CD4-positive, alpha-beta T cell treated with Interleukin-4 for 4 hours (primary cell): ENCODE measurements around the gene TLK1.

Source experiments
- DNase-seq: peaks from one replicate; pipeline ENCODE4 v3.0.0-alpha.2; 2020

The TLK1 gene

GRCh38 chr2:170991398-170992182 lies 169.1 kb downstream of the TLK1 start:
- DNase-seq = no peak

DNA sequence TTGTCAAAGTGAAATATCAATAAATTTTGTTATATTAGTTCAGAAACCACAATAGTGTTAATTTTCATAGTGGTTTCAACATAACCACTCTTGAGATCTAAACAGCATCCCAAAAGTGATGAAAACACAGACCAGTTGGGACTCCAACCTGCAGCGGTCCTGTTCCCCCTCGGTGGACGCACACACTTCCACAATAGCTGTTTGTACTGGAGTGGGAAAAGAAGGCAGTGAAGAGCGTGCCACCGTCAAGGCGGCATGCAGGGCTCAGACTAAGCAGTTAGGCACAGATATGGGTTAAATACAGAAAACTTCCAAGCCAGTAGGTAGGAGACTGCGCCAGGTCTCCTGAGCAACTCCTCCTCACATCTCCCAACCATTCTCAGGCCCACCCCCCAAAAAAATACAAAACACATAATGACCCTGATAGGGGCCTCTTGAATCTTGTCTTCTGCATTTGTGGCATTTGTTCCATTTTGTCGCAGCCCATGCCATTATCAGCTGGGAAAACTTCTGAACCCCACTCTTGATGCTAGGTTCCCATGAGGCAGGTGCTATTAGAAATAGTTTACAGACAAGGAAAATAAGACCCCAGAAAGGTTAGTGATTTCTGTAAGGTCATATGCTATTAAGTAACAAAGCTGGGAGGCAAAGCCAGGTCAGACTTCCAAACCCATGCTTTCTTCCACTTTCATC lies 174.0 kb downstream of the TLK1 start:
- DNase-seq = no peak

DNA sequence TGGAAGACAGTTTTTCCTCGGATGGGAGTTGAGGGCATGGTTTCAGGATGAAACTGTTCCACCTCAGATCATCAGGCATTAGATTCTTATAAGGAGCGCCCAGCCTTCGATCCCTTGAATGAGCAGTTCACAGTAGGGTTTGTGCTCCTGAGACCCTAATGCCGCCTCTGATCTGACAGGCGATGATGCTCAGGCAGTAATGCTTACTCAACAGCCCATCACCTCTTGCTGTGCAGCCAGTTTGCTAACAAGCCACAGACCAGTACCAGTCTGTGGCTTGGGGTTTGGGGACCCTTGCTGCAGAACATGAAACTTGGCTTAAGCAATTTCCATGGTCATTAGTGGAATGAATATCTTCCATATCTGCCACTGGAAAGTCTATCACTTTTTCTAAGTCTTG lies 175.3 kb downstream of the TLK1 start:
- DNase-seq = no peak

DNA sequence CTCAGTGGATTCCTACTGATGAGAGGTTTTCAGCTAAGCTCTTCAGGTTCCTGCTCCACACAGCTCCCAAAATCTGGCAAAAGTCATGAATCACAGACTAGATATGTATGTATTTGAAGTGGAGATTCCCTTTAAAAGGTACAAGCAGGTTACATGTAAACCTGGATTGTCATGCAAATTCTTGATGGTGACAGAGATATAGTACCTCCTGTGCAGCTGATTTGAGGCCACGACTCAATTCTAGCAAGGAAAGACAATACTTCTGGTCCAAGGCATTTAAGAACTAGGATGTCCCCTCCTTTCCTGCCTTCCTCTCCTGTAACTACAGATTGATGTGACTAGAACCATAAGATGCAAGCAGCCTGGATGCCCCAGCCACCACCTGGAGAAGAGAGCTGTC lies 176.6 kb downstream of the TLK1 start:
- no peak for DNase-seq

GRCh38 chr2:170975943-170976270 lies 184.8 kb downstream of the TLK1 start:
- no peak for DNase-seq

DNA sequence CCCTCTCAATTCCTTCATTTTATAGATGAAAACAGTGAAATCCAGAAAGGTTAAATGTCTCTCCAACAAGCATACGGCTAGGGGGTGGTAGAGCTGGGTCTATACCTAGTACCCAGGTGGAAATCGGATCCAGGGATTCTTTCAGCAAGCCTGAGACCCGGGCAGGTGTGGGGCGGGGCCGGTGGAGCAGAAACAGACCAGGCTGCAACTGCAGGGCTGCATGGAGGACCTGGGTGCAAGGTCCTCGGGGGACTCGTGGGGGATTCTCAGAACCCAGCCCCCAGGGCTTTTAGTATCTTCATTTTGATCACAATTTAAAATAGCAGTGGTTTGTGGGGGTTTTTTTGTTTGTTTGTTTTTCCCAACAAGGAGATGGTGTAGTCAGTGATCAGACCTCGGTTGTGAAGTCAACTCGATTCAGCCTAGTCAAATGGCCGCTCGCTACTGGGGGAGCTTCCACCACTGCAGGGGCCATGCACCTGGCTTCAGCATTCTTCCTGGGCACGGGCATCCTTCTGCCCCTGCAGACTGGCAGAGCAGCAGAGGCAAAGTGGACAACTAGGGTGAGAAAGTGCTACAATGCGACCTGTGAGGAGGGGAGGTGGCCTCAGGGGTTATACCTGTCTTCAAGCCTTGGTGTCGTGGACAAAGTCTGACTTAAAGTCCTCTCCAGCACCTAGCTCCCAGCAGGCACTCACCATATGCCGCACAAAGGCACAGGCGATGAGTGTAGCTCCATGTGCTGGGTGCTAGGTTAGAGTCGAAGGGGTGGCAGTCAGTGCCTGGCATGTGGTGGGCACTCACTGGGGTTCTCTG lies 185.4 kb downstream of the TLK1 start:
- DNase-seq = no peak

DNA sequence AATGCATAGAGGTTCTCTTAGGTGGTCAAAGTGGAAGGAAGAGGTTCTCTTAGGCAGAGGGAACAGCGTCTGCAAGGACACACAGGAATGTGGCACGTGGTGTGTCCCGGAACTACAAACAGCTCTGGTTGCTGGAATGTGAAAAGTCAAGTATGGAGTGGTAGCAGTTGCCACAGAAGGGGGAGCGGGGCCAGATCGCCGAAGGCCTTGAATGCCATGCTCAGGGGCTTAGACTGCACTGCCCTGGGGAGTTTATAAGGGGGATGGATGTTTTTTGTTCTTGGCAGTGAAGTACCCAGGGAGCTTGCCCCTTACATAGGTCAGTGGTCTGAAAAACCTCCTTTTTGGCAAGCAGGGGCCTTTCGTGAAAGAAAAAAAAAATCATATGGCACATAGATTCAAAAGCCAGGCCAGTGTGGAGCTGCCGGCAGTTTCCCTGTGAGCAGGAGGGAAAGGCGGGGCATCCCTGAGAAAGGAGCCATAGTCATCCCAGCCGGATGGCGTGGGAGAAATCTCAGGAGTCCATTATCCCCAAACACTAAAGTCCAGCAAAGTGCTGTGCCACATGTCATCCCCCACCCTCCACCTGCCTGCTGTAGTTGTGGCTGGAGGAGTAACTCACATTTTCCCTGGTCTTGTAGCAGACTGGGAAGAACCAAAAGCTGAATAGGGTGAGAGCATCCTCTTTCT lies 186.2 kb downstream of the TLK1 start:
- no peak for DNase-seq

- peak; percentile 85 for DNase-seq
Observed at GRCh38 chr2:170973492-170974303, 187.0 kb downstream of the TLK1 start.

DNA sequence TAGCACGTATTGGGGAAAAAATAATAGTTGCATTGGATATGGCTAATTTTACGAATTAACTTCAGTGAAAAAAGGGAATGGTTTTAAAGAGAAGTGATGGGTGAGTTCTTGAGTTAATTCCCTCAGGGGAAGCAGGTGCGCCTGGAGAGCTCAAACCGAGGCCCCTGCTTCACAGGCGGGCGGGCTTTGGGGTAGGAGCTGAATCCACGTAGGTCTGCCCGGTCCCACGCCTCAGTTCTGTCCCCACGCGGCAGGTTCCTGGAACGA lies 187.5 kb downstream of the TLK1 start:
- no peak for DNase-seq

GRCh38 chr2:170972296-170973224 lies 188.1 kb downstream of the TLK1 start:
- no peak for DNase-seq

DNA sequence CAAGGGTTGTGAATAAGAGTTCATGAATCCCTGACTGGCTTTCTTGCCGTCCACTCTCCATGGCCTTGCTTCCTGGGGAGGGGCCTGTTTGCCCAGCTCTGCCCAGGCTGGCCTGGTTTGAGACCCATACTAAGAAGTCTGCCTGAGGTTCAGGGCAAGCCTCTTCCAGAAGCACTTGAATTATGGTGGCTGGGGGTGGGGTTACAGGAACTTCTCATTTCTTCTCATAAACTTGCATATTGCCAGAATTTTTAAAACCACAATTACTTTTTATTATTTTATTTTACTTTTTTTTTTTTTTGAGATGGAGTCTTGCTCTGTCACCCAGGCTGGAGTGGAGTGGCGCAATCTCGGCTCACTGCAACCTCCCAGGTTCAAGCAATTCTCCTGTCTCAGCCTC lies 189.6 kb downstream of the TLK1 start:
- DNase-seq = no peak

GRCh38 chr2:170969872-170970496 lies 190.7 kb downstream of the TLK1 start:
- no peak for DNase-seq

- DNase-seq = no peak
Observed at GRCh38 chr2:170969030-170969429, 191.7 kb downstream of the TLK1 start.

DNA sequence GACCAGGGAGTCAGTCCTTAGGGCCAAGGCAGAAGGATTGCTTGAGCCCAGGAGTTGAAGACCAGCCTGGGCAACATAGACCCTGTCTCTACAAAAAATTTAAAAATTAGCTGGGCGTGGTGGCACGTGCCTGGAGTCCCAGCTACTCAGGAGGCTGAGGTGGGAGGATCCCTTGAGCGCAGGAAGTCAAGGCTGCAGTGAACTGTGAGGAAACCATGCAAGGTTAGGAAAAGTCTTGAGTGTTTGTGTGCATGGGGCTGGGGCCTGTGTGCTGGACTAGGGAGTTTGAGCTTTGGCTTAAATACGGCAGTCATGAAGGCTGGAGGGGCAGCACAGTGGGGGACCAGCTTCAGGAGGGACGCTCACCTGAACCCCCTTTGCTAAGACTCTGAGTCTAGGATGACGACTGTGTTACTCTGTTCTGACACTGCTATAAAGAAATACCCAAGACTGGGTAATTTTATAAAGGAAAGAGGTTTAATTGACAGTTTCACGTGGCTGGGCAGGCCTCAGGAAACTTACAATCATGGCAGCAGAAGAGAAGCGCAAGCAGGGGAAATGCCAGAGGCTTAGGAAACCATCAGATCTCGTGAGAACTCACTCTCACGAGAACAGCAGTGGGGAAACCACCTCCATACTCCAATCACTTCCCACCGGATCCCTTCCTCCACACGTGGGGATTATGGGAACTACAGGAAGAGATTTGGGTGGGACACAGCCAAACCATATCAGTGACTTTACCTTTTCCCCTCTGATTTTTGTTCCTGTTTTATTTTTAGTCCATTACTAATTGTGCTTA lies 192.3 kb downstream of the TLK1 start:
- DNase-seq = no peak

GRCh38 chr2:170967553-170967952 lies 193.1 kb downstream of the TLK1 start:
- DNase-seq = no peak

GRCh38 chr2:170966648-170967396 lies 193.9 kb downstream of the TLK1 start:
- DNase-seq = no peak

DNA sequence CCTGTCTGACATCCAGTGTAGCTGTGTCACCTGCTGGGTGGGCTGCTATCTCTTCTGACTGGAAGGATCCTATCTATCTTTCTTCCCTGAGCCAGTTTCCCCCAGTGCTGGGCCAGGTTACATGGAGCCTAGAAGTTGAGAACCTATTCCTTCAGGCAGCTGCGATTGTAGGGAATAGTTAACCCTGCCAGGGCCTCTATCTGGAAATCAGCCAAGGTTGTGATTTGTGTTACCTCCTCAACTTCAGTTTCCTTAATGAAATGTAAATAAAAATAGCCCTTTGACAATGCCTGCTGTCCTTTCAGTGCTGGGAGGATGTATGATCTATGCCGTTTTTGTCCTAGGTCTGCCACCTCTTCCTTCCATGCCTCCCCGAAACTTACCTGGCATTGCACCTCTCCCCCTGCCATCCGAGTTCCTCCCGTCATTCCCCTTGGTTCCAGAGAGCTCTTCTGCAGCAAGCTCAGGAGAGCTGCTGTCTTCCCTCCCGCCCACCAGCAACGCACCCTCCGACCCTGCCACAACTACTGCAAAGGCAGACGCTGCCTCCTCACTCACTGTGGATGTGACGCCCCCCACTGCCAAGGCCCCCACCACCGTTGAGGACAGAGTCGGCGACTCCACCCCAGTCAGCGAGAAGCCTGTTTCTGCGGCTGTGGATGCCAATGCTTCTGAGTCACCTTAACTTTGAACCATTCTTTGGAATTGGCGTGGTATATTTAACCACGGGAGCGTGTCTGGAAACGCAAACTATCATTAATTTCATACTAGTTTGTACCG lies 195.1 kb downstream of the TLK1 start:
- no peak for DNase-seq

GRCh38 chr2:170963386-170963785 lies 197.3 kb downstream of the TLK1 start:
- DNase-seq = no peak

GRCh38 chr2:170953941-170954340 lies 206.8 kb downstream of the TLK1 start:
- no peak for DNase-seq
